NT2/D1 (cell line): ENCODE data around the gene ANGPTL5.

Source experiments
- DNase-seq: peaks from one replicate; pipeline ENCODE4 v3.0.0-alpha.2; 2011; ENCODE audit warnings: low read depth, low spot score
- H3K27me3 ChIP-seq: 2 replicates; pipeline ENCODE4 v1.6.0; 2011; ENCODE audit warnings: mild to moderate bottlenecking; ENCODE audit not compliant: insufficient read length, insufficient read depth
- H3K36me3 ChIP-seq: 2 replicates; pipeline ENCODE4 v1.6.1; 2011; ENCODE audit warnings: mild to moderate bottlenecking, low read length, mixed read lengths; ENCODE audit not compliant: insufficient read depth, insufficient read length
- H3K4me1 ChIP-seq: 2 replicates; pipeline ENCODE4 v1.5.1; 2011; ENCODE audit not compliant: insufficient read depth, insufficient read length
- H3K4me3 ChIP-seq: 2 replicates; pipeline ENCODE4 v1.5.1; 2011; ENCODE audit warnings: low read depth; ENCODE audit not compliant: insufficient read length
- H3K9ac ChIP-seq: 2 replicates; pipeline ENCODE4 v1.6.0; 2011; ENCODE audit warnings: low read depth; ENCODE audit not compliant: insufficient read length
- H3K9me3 ChIP-seq: 2 replicates; pipeline ENCODE4 v1.5.1; 2011; ENCODE audit warnings: mild to moderate bottlenecking, low read length; ENCODE audit not compliant: insufficient read depth
- SUZ12 ChIP-seq: IDR thresholded peaks from 2 replicates; pipeline ENCODE4 v1.6.1; 2011; ENCODE audit not compliant: insufficient read length, insufficient read depth; ENCODE audit errors: extremely low read depth
- YY1 ChIP-seq: IDR thresholded peaks from 2 replicates; pipeline ENCODE4 v1.6.1; 2011; ENCODE audit not compliant: insufficient read length, insufficient read depth
- ZNF274 ChIP-seq: IDR thresholded peaks from 2 replicates; pipeline ENCODE4 v1.6.1; 2011; ENCODE audit warnings: mild to moderate bottlenecking, low read depth, low read length

ANGPTL5 gene

GRCh38 chr11:101889767-101890166 lies 26.6 kb downstream of the ANGPTL5 start:
- no peaks in the 10 kb centered on the region for H3K9me3 ChIP-seq
- H3K9ac ChIP-seq = no peak overlapping the region
- H3K4me1 ChIP-seq = no peaks in the 10 kb centered on the region
- no peaks in the 10 kb centered on the region for H3K27me3 ChIP-seq
- H3K36me3 ChIP-seq = no peaks in the 10 kb centered on the region
- no peak for TF ChIP-seq YY1
- no peak for TF ChIP-seq ZNF274
- H3K4me3 ChIP-seq = no peak overlapping the region
- DNase-seq = no peak

DNA sequence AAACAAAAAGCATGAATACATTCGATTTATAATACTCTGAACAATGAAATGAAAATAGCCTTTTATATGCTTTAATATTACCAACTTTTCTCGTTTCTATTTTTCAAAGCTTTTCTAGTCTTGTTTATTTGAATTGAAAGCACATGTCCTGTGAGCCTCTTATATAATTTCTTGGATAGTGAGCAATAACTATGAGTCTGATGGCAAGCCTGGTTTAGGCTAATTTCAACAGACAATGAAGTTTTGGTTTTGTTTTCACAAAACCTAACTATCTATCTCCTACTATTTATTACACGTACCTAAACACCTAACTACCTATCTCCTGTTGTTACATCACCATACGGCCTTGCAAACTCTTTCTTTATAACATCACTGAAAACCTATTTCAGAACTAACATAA lies 30.7 kb downstream of the ANGPTL5 start:
- TF ChIP-seq YY1 (no peak), ZNF274 (no peak), SUZ12 (no peak)
- H3K4me3 ChIP-seq = no peak overlapping the region

GRCh38 chr11:101881586-101881985 lies 34.7 kb downstream of the ANGPTL5 start:
- Histone ChIP-seq H3K36me3 (no peaks in the 10 kb centered on the region), H3K27me3 (no peaks in the 10 kb centered on the region), H3K9ac (no peak overlapping the region), H3K4me1 (no peaks in the 10 kb centered on the region), H3K4me3 (no peak overlapping the region), H3K9me3 (no peaks in the 10 kb centered on the region)
- no peak for TF ChIP-seq YY1
- no peak for TF ChIP-seq SUZ12
- no peak for TF ChIP-seq ZNF274
- no peak for DNase-seq

More for the DNA sequence above, 30.7 kb downstream of the ANGPTL5 start:
- no peak for DNase-seq
- H3K9me3 ChIP-seq = no peaks in the 10 kb centered on the region
- H3K4me1 ChIP-seq = no peaks in the 10 kb centered on the region
- H3K9ac ChIP-seq = no peak overlapping the region
- H3K36me3 ChIP-seq = no peaks in the 10 kb centered on the region
- H3K27me3 ChIP-seq = no peaks in the 10 kb centered on the region

DNA sequence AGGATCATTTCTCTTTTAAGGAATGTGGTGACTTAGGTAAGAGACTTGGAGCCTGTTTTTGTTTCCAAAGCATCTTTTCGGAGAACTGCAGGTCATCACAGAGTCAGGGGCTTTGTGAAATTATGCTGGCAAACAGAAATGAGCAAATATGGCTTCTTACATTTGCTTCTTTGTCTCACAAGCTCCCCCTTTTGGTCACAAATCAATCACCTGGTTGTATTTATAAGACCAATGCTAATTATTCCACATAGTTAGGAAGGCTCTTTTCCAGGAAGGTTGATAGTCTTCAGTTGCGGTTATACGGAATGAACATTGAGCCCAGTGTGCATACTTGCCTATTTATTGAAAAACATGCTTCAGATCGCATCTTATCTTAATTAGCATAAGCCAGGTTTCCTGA lies 36.1 kb downstream of the ANGPTL5 start:
- peak; percentile 38 for DNase-seq
- no peaks in the 10 kb centered on the region for H3K4me1 ChIP-seq
- H3K36me3 ChIP-seq = no peaks in the 10 kb centered on the region
- H3K27me3 ChIP-seq = no peaks in the 10 kb centered on the region
- H3K9ac ChIP-seq = no peak overlapping the region
- TF ChIP-seq YY1 (no peak), ZNF274 (no peak), SUZ12 (no peak)
- no peak overlapping the region for H3K4me3 ChIP-seq
- H3K9me3 ChIP-seq = no peaks in the 10 kb centered on the region

- Histone ChIP-seq H3K27me3 (no peaks in the 10 kb centered on the region), H3K4me1 (no peaks in the 10 kb centered on the region), H3K4me3 (no peak overlapping the region), H3K9ac (no peak overlapping the region), H3K36me3 (no peaks in the 10 kb centered on the region), H3K9me3 (no peaks in the 10 kb centered on the region)
- no peak for DNase-seq
- no peak for TF ChIP-seq ZNF274
- no peak for TF ChIP-seq YY1
- TF ChIP-seq SUZ12 = no peak
Measured at GRCh38 chr11:101872171-101872882, 44.0 kb downstream of the ANGPTL5 start.

- DNase-seq = no peak
- H3K36me3 ChIP-seq = no peaks in the 10 kb centered on the region
- H3K4me1 ChIP-seq = no peaks in the 10 kb centered on the region
- TF ChIP-seq YY1 = no peak
- TF ChIP-seq ZNF274 = no peak
- no peak for TF ChIP-seq SUZ12
- no peaks in the 10 kb centered on the region for H3K27me3 ChIP-seq
- no peak overlapping the region for H3K4me3 ChIP-seq
- no peaks in the 10 kb centered on the region for H3K9me3 ChIP-seq
- no peak overlapping the region for H3K9ac ChIP-seq
Measured at GRCh38 chr11:101870510-101870909, 45.8 kb downstream of the ANGPTL5 start.

DNA sequence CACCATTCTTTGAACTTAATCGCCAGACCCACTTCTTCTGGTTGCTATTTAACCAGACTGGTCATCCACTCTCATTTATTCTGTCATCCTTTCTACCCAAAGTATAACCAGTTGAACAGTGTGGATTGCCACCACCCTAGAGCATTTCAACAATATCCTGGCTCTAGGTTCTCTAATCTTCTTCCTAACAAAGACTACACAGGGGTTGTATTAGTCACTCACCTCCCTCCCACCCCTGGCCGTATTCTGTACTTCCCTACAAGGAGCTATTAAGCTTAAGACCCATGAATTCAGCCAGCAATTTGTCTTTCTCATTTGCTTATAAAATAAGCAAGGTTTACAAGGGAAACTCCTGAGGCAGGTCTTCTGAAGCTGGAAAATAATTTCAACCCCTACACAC lies 48.4 kb downstream of the ANGPTL5 start:
- Histone ChIP-seq H3K9ac (no peak overlapping the region), H3K36me3 (no peaks in the 10 kb centered on the region), H3K9me3 (peaks cover 6% of the 10 kb centered on the region; the same call in 1 of the 2 replicates), H3K4me1 (no peaks in the 10 kb centered on the region), H3K4me3 (no peak overlapping the region), H3K27me3 (no peaks in the 10 kb centered on the region)
- DNase-seq = no peak
- TF ChIP-seq SUZ12 (no peak), YY1 (no peak), ZNF274 (no peak)
